Astrocyte of the cerebellum (primary cell): ENCODE data around the gene TMEM131.

ENCODE experiments used
- DNase-seq: peaks from one replicate; pipeline ENCODE4 v3.0.0-alpha.2; 2011; ENCODE audit warnings: low read depth
- H3K4me3 ChIP-seq: 2 replicates; pipeline ENCODE4 v1.5.1; 2011; ENCODE audit warnings: mild to moderate bottlenecking, low read depth, low read length, moderate library complexity
- CTCF ChIP-seq: IDR thresholded peaks from 2 replicates; pipeline ENCODE4 v1.5.1; 2012; ENCODE audit warnings: low read length, low read depth, moderate library complexity, mild to moderate bottlenecking; ENCODE audit errors: missing control alignments
- in situ Hi-C: cut with HindIII; loops from 2 replicates; pipeline ENCODE4 v1.10.0; 2017; ENCODE audit warnings: low sequenced_read_pairs

TMEM131 gene

GRCh38 chr2:97785818-97786217 is 209.9 kb downstream of the TMEM131 start:
- TF ChIP-seq CTCF: no peak
- no peak for DNase-seq
- no peak overlapping the region for H3K4me3 ChIP-seq
- in situ Hi-C loops: no loop called here

GRCh38 chr2:97784953-97785352 is 210.8 kb downstream of the TMEM131 start:
- TF ChIP-seq CTCF: no peak
- H3K4me3 ChIP-seq: no peak overlapping the region
- DNase-seq: no peak
- in situ Hi-C loops: no loop called here

GRCh38 chr2:97781981-97782380 is 213.8 kb downstream of the TMEM131 start:
- TF ChIP-seq CTCF: no peak
- H3K4me3 ChIP-seq: no peak overlapping the region
- in situ Hi-C loops: no loop called here
- no peak for DNase-seq

- no peak for DNase-seq
- in situ Hi-C loops: no loop called here
- no peak for TF ChIP-seq CTCF
- no peak overlapping the region for H3K4me3 ChIP-seq
These were observed 216.6 kb downstream of the TMEM131 start for GRCh38 chr2:97779141-97779540.

GRCh38 chr2:97775074-97775473 is 220.7 kb downstream of the TMEM131 start:
- H3K4me3 ChIP-seq: no peak overlapping the region
- no peak for TF ChIP-seq CTCF
- in situ Hi-C loops: no loop called here
- no peak for DNase-seq

- in situ Hi-C loops: no loop called here
- H3K4me3 ChIP-seq: no peak overlapping the region
- TF ChIP-seq CTCF: peak; percentile 56
- no peak for DNase-seq
These were observed 221.3 kb downstream of the TMEM131 start for GRCh38 chr2:97774425-97774824.

- no peak overlapping the region for H3K4me3 ChIP-seq
- in situ Hi-C loops: no loop called here
- TF ChIP-seq CTCF: no peak
- DNase-seq: no peak
These were observed 225.3 kb downstream of the TMEM131 start for GRCh38 chr2:97770445-97770844.
